SU-DHL-6 (cell line): ENCODE measurements around the gene STX7.

ENCODE experiments used
- H2AFZ ChIP-seq: fragments of 200-600 bp; sonication (generic); 2 replicates; pipeline ENCODE4 v1.6.1; 2014; ENCODE audit warnings: low read depth, mild to moderate bottlenecking, moderate library complexity, mixed read lengths, antibody characterized with exemption, low read length; ENCODE audit not compliant: severe bottlenecking
- H3F3A ChIP-seq: fragments of 200-600 bp; shearing (Covaris generic); 2 replicates; pipeline ENCODE4 v1.6.0; 2016; ENCODE audit warnings: antibody characterized with exemption, mild to moderate bottlenecking; ENCODE audit not compliant: insufficient read depth
- H3K27ac ChIP-seq: fragments of 200-600 bp; sonication (generic); 2 replicates; pipeline ENCODE4 v1.5.1; 2016; ENCODE audit warnings: low read depth, mild to moderate bottlenecking, low read length, moderate library complexity, mixed read lengths
- H3K27me3 ChIP-seq: fragments of 200-600 bp; sonication (generic), shearing (Covaris generic); 2 replicates; pipeline ENCODE4 v1.6.0; 2014; ENCODE audit warnings: mild to moderate bottlenecking, low read length
- H3K36me3 ChIP-seq: fragments of 200-600 bp; sonication (generic); 2 replicates; pipeline ENCODE4 v1.6.1; 2014; ENCODE audit warnings: mild to moderate bottlenecking, low read length, mixed read lengths
- H3K4me2 ChIP-seq: fragments of 300-600, 200-600 bp; shearing (Covaris generic), sonication (generic); 2 replicates; pipeline ENCODE4 v1.6.0; 2014; ENCODE audit warnings: low read length, low read depth, mild to moderate bottlenecking; ENCODE audit not compliant: poor library complexity, severe bottlenecking
- H3K4me3 ChIP-seq: fragments of 200-600 bp; sonication (generic); 2 replicates; pipeline ENCODE4 v1.5.1; 2014; ENCODE audit warnings: antibody characterized with exemption, low read length, mild to moderate bottlenecking, mixed read lengths; ENCODE audit not compliant: insufficient read depth, poor library complexity, severe bottlenecking
- H3K79me2 ChIP-seq: fragments of 200-600 bp; sonication (generic); 2 replicates; pipeline ENCODE4 v1.6.1; 2014; ENCODE audit warnings: mild to moderate bottlenecking, low read length, moderate library complexity; ENCODE audit not compliant: insufficient read depth
- H3K9ac ChIP-seq: fragments of 200-600 bp; sonication (generic); 2 replicates; pipeline ENCODE4 v1.7.0; 2014; ENCODE audit warnings: mild to moderate bottlenecking, low read length
- H3K9me2 ChIP-seq: fragments of 200-600 bp; sonication (generic); replicated peaks from 2 replicates; pipeline ENCODE4 v1.6.1; 2014; ENCODE audit warnings: low read length; ENCODE audit not compliant: insufficient read depth
- H3K9me3 ChIP-seq: fragments of 200-600 bp; sonication (generic); 2 replicates; pipeline ENCODE4 v1.6.1; 2014; ENCODE audit warnings: low read length, mixed read lengths; ENCODE audit not compliant: insufficient read depth
- H4K20me1 ChIP-seq: fragments of 200-600 bp; sonication (generic); 2 replicates; pipeline ENCODE4 v1.6.1; 2014; ENCODE audit warnings: low read depth, mild to moderate bottlenecking, antibody characterized with exemption, low read length, moderate library complexity, mixed read lengths
- CTCF ChIP-seq: fragments of 200-600 bp; sonication (generic); IDR thresholded peaks from one replicate; pipeline ENCODE4 v1.5.1; 2017; ENCODE audit warnings: antibody characterized with exemption, mild to moderate bottlenecking, low read length, moderate library complexity; ENCODE audit not compliant: insufficient read depth, poor library complexity, severe bottlenecking
- EZH2phosphoT487 ChIP-seq: fragments of 200-600 bp; sonication (generic), shearing (Covaris generic); conservative IDR thresholded peaks from 2 replicates; pipeline ENCODE4 v1.6.1; 2018; ENCODE audit warnings: mild to moderate bottlenecking, antibody characterized with exemption, low read length, moderate library complexity, mixed read lengths

Gene STX7

DNA sequence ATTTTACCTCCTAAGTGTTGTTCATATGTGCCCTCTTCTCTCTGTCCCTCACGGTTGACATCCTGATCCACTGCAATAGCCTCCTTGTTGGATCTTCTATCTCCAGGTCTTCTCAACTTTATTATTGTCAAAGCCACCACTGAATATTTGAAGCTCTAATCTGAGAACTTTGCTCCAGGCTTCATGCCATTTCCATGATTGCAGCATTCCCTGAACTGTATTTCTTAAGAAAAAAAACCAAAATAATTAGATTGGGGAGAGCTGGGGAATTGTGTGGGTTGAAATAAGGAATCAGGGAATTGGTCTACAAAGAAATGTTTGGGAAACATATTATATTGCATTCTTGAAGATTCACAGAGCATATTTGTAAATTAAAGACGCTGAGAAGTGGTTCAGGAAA is 2.5 kb upstream of the STX7 start:
- no peak overlapping the region for H3K4me2 ChIP-seq
- H3K27ac ChIP-seq, result no peak overlapping the region
- no peaks in the 10 kb centered on the region for H3K36me3 ChIP-seq
- H3F3A ChIP-seq, result 0 out of 2 replicates have a peak, but pooled peaks cover 7% of the 10 kb centered on the region
- no peaks in the 10 kb centered on the region for H4K20me1 ChIP-seq
- H3K9me3 ChIP-seq, result no peaks in the 10 kb centered on the region
- H2AFZ ChIP-seq, result no peak overlapping the region
- no peaks in the 10 kb centered on the region for H3K27me3 ChIP-seq
- H3K79me2 ChIP-seq, result peaks cover 22% of the 10 kb centered on the region
- H3K4me3 ChIP-seq, result no peak overlapping the region
- TF ChIP-seq CTCF, result no peak
- no peak for TF ChIP-seq EZH2phosphoT487
- no peaks in the 10 kb centered on the region for H3K9me2 ChIP-seq
- H3K9ac ChIP-seq, result no peak overlapping the region

GRCh38 chr6:132513831-132514545 is 1.1 kb upstream of the STX7 start:
- peaks cover 34% of the 10 kb centered on the region for H3K79me2 ChIP-seq
- peak overlapping the region; percentile 98 for H3K4me2 ChIP-seq
- H2AFZ ChIP-seq, result peak overlapping the region; percentile 79
- H3K4me3 ChIP-seq, result peak overlapping the region; percentile 86
- peaks cover 5% of the 10 kb centered on the region; the same call in 1 of the 2 replicates for H3K36me3 ChIP-seq
- H3F3A ChIP-seq, result 0 out of 2 replicates have a peak, but pooled peaks cover 7% of the 10 kb centered on the region
- no peaks in the 10 kb centered on the region for H3K9me3 ChIP-seq
- TF ChIP-seq CTCF, result no peak
- no peak for TF ChIP-seq EZH2phosphoT487
- no peaks in the 10 kb centered on the region for H3K27me3 ChIP-seq
- H3K27ac ChIP-seq, result no peak overlapping the region
- peak overlapping the region; percentile 61; the same call in 1 of the 2 replicates for H3K9ac ChIP-seq
- H4K20me1 ChIP-seq, result no peaks in the 10 kb centered on the region
- H3K9me2 ChIP-seq, result no peaks in the 10 kb centered on the region

GRCh38 chr6:132512342-132512637 is 626 bp downstream of the STX7 start:
- H2AFZ ChIP-seq, result no peak overlapping the region
- no peaks in the 10 kb centered on the region for H3K27me3 ChIP-seq
- no peaks in the 10 kb centered on the region for H3K9me2 ChIP-seq
- no peaks in the 10 kb centered on the region for H4K20me1 ChIP-seq
- TF ChIP-seq CTCF, result no peak
- no peak for TF ChIP-seq EZH2phosphoT487
- H3K9me3 ChIP-seq, result no peaks in the 10 kb centered on the region
- H3F3A ChIP-seq, result peaks cover 12% of the 10 kb centered on the region; the same call in 1 of the 2 replicates
- H3K4me2 ChIP-seq, result peak overlapping the region; percentile 98
- peak overlapping the region; percentile 86 for H3K4me3 ChIP-seq
- H3K9ac ChIP-seq, result peak overlapping the region; percentile 61
- peaks cover 13% of the 10 kb centered on the region for H3K36me3 ChIP-seq
- peaks cover 51% of the 10 kb centered on the region for H3K79me2 ChIP-seq
- H3K27ac ChIP-seq, result peak overlapping the region; percentile 79
